Amniotic stem cell (primary cell): ENCODE data around the gene GPRC5B.

ENCODE experiments used
- DNase-seq: peaks from one replicate; lab custom pipeline; 2025; lab: John Stamatoyannopoulos, UW

The GPRC5B gene

GRCh38 chr16:19844945-19845641 is 39.6 kb downstream of the GPRC5B start:
- peak; percentile 53 for DNase-seq

- no peak for DNase-seq
Measured at GRCh38 chr16:19843371-19843770, 41.3 kb downstream of the GPRC5B start.

- DNase-seq: no peak
Measured at GRCh38 chr16:19842426-19843157, 42.1 kb downstream of the GPRC5B start.

- no peak for DNase-seq
Measured at GRCh38 chr16:19841184-19841583, 43.5 kb downstream of the GPRC5B start.

GRCh38 chr16:19840524-19841110 is 44.0 kb downstream of the GPRC5B start:
- no peak for DNase-seq

GRCh38 chr16:19837984-19838707 is 46.5 kb downstream of the GPRC5B start:
- DNase-seq: no peak

GRCh38 chr16:19837331-19837980 is 47.2 kb downstream of the GPRC5B start:
- DNase-seq: no peak

- DNase-seq: no peak
Measured at GRCh38 chr16:19835968-19836421, 48.7 kb downstream of the GPRC5B start.

GRCh38 chr16:19835196-19835595 is 49.5 kb downstream of the GPRC5B start:
- DNase-seq: no peak

- DNase-seq: no peak
Measured at GRCh38 chr16:19833581-19833980, 51.1 kb downstream of the GPRC5B start.

- DNase-seq: no peak
Measured at GRCh38 chr16:19833176-19833575, 51.5 kb downstream of the GPRC5B start.

GRCh38 chr16:19831678-19832077 is 53.0 kb downstream of the GPRC5B start:
- DNase-seq: peak; percentile 63

GRCh38 chr16:19830902-19831560 is 53.6 kb downstream of the GPRC5B start:
- DNase-seq: no peak

- DNase-seq: no peak
Measured at GRCh38 chr16:19829844-19830692, 54.6 kb downstream of the GPRC5B start.

GRCh38 chr16:19824216-19824615 is 60.4 kb downstream of the GPRC5B start:
- DNase-seq: no peak

- DNase-seq: no peak
Measured at GRCh38 chr16:19823322-19823721, 61.3 kb downstream of the GPRC5B start.

GRCh38 chr16:19822533-19822932 is 62.1 kb downstream of the GPRC5B start:
- no peak for DNase-seq

GRCh38 chr16:19817875-19818274 is 66.8 kb downstream of the GPRC5B start:
- no peak for DNase-seq

GRCh38 chr16:19817122-19817521 is 67.5 kb downstream of the GPRC5B start:
- no peak for DNase-seq

- no peak for DNase-seq
Measured at GRCh38 chr16:19815418-19815817, 69.2 kb downstream of the GPRC5B start.
